T47D (cell line): ENCODE results near the gene CACHD1.
"Not testable (repeated sequence)": the region's sequence is repeated elsewhere in the genome, so short reads cannot be mapped to it uniquely, and the experiment has no call there.

Experiments used
- DNase-seq, 2 experiments: peaks; one replicate each; pipeline versions ENCODE4 v3.0.0 to v3.0.0-alpha.2; 2011 to 2012; ENCODE audit warnings: low read depth in 1 of 2, low spot score in 1 of 2
- JUND ChIP-seq: IDR thresholded peaks from 2 replicates; pipeline ENCODE4 v1.6.1; 2012; ENCODE audit warnings: low read depth
- in situ Hi-C: cut with HindIII; loops from 2 replicates; pipeline ENCODE4 v1.10.0; 2016; ENCODE audit warnings: low sequenced_read_pairs, low pct_unique_long_range_greater_than_20kb

The CACHD1 gene

GRCh38 chr1:64581843-64582185, 111.9 kb downstream of the CACHD1 start:
- TF ChIP-seq JUND: no peak
- DNase-seq: no peak
- in situ Hi-C loops: no loop called here

DNA sequence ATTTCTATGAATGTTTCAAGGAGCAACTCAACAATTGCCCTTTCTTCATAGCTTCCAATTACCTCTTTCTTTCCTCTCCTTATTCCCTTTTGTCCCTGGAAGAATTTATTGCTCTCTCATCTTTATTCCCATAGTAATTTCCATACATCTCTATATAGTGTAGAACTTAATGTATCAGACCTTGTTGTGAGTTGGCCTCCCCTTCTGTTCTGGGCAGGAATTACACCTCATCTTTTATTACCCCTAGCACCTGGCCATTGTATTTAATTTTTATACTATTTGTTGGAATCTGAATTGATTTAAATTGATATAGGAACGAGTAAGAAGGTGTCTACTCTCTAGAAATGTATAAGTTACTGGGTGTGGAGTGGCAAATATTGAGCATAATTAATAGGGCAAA, 114.5 kb downstream of the CACHD1 start:
- DNase-seq: peak in 1 of 2 experiments; percentile 9
- in situ Hi-C loops: no loop called here
- no peak for TF ChIP-seq JUND

DNA sequence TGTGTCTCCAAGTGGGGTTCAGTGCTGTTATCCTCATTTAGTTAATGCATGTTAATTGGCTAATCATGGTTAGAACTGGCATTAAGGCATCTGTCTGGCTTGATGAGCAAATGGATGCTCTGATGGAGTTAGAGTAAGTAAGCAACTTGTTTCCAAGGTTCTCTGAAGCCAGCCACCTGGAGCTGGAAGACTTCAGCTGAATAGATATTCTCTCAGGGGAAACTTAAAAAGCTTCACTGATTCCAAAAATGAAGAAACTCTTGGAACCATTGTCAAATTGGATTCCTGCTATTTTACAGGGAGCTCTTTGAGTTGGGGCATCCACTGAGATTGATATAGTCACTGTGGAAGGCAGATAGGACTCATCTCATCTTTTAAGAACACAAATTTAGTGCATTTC, 118.9 kb downstream of the CACHD1 start:
- DNase-seq: no peak
- in situ Hi-C loops: no loop called here
- TF ChIP-seq JUND: no peak

GRCh38 chr1:64590316-64590715, 120.4 kb downstream of the CACHD1 start:
- in situ Hi-C loops: no loop called here

DNA sequence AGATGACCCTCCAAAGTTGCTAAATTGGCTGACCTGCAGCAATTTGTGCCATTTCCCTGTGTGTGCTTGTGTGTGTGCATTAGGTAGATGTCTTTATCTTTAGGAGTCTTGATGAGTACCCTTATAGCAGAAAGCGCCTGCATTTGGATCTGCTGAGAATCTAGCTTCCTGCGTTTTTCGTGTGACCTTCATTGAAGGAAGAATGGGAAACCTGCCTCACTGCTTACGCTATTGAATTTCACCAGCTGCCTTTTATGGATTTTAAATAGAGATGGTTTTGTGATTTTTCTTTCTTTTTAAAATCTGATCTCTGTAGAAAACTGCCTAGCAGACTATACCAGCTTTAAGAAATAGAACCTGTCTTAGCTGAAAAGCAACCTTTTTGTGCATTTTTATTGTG, 124.5 kb downstream of the CACHD1 start:
- no peak for DNase-seq
- in situ Hi-C loops: no loop called here
- TF ChIP-seq JUND: no peak

More at GRCh38 chr1:64590316-64590715, 120.4 kb downstream of the CACHD1 start:
- TF ChIP-seq JUND: no peak
- DNase-seq: no peak

GRCh38 chr1:64595871-64596515, 126.1 kb downstream of the CACHD1 start:
- no peak for TF ChIP-seq JUND
- in situ Hi-C loops: no loop called here
- DNase-seq: no peak

DNA sequence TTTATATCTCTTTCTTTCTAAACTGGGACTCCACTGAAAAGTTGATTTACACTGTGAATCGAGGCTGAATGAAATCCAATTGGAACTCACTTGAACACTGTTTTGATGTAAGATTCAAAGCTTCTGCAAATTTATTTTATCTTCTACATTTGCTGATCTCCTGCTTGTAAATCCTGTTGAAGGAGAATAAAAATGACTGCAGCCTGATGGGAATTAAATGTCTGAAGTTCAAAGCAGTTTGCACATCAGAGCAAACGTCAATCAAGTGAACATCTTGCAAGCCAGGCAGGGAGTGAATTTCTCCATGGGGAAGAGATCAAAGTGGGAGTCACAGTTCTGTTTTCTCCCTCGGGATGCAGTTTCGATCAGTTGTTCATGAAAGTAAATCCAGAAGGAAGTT, 127.2 kb downstream of the CACHD1 start:
- no peak for TF ChIP-seq JUND
- in situ Hi-C loops: no loop called here
- no peak for DNase-seq

GRCh38 chr1:64598100-64598571, 128.2 kb downstream of the CACHD1 start:
- TF ChIP-seq JUND: no peak
- in situ Hi-C loops: no loop called here
- no peak for DNase-seq

DNA sequence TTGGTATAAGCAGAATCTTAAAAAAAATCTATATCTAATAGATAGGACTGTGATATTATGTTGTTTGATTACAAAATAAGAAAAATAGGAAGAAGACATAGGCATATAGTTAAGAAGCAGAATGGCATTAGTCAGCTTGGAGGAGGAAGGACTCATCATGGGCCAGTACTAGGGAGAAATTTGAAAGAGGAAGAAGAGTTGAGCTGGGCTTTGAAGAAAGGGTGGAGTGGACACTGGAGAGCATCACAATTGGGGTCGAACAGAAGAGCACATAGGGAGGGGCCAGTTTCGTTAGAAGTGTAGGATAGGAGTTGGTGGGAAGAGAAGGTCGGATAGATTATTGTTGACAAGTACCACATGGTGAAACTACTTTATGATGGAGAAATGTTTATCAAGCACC, 129.3 kb downstream of the CACHD1 start:
- no peak for TF ChIP-seq JUND
- in situ Hi-C loops: no loop called here
- DNase-seq: no peak

DNA sequence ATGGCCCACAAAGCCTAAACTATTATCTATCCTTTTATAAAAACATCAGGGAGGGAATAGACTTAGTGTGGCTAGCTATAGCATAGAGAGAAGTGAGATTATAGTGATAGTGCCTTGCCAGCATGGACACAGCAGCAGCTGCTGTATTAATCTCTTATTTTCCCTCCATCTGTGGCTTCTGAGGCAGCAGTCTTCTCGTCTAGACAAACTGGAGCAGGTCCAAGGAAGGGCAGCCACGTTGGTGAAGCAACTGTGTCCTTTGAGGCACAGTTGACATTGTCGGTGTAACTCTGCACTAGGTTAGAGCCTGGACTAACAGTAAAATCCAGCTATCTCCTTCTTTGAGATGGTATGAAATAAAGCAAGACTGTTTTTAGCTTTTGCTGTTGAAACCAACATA, 131.3 kb downstream of the CACHD1 start:
- no peak for DNase-seq
- in situ Hi-C loops: no loop called here
- TF ChIP-seq JUND: no peak

- TF ChIP-seq JUND: no peak
- in situ Hi-C loops: no loop called here
- DNase-seq: no peak
Measured at GRCh38 chr1:64608005-64608650, 138.2 kb downstream of the CACHD1 start.

- DNase-seq: no peak
- in situ Hi-C loops: no loop called here
- TF ChIP-seq JUND: no peak
Measured at GRCh38 chr1:64608651-64609048, 138.7 kb downstream of the CACHD1 start.

GRCh38 chr1:64610950-64611349, 141.0 kb downstream of the CACHD1 start:
- DNase-seq, in situ Hi-C loops: not testable (repeated sequence)

DNA sequence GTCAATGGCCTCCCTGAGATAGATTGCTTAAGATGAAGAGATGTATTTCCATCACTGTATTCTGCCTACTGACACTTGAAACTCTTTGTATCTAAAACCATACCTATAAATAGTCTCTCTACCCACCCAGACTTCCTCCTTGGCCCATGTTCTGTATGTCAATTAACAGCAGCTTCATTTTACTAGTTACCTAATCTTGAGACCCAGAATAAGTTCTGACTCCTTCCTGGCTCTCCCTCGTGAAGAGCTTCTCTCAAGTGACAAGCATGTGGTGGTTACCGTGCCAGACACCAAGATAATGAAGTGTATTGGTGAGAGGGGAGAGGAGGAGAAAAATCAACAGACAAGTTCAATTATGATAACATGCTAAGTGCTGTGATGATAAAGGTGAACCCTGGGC, 146.1 kb downstream of the CACHD1 start:
- no peak for TF ChIP-seq JUND
- in situ Hi-C loops: no loop called here
- no peak for DNase-seq
